IMR-90 (cell line): ENCODE measurements around the gene PLEKHH1. TPM values are rescaled to one million over a fixed set of nuclear protein-coding genes. Genes with fewer than 3 reads are reported as not detected.

Experiments used
- ATAC-seq: fragments of 200-7000 bp; cut with Tn5 transposase; 2 replicates; pipeline ENCODE4 v1.9.1; 2020; ENCODE audit warnings: low read depth, mild to moderate bottlenecking, moderate library complexity
- BruUV-seq: library from RNA; stranded (reverse); fragments of 400-500 nt; replicated peaks from 2 replicates; lab custom pipeline; 2021; lab: Mats Ljungman, UMichigan
- CTCF ChIA-PET: fragments of 300-600 bp; formaldehyde crosslinking; extraction: SDS; loops from one replicate; lab custom pipeline; 2021; ENCODE audit warnings: antibody characterized with exemption; lab: Yijun Ruan, JAX
- POLR2A ChIA-PET: fragments of 300-600 bp; sonication (Branson Sonifier 250); formaldehyde crosslinking; loops from one replicate; lab custom pipeline; 2022; ENCODE audit warnings: antibody characterized with exemption; ENCODE audit not compliant: unreplicated experiment; lab: Charles Lee
- DNase-seq: peaks from one replicate; pipeline ENCODE4 v3.0.0; 2013
- H2AFZ ChIP-seq: replicated peaks from 2 replicates; pipeline ENCODE3; 2013; ENCODE audit warnings: low read length, mild to moderate bottlenecking; ENCODE audit not compliant: poor library complexity
- H2AK5ac ChIP-seq: 2 replicates; pipeline ENCODE4 v1.6.1; 2013; ENCODE audit warnings: low read depth, low read length, inconsistent platforms
- H2AK9ac ChIP-seq: replicated peaks from 2 replicates; pipeline ENCODE3; 2013; ENCODE audit warnings: mild to moderate bottlenecking, low read depth, low read length, moderate library complexity; ENCODE audit not compliant: poor library complexity
- H2BK120ac ChIP-seq: 2 replicates; pipeline ENCODE4 v1.6.1; 2013; ENCODE audit warnings: low read depth, low read length, inconsistent platforms
- H2BK15ac ChIP-seq: 3 replicates; pipeline ENCODE4 v1.6.1; 2013; ENCODE audit warnings: low read depth, low read length, inconsistent platforms
- H2BK20ac ChIP-seq: 2 replicates; pipeline ENCODE4 v1.6.1; 2013; ENCODE audit warnings: low read depth, mild to moderate bottlenecking, inconsistent platforms, low read length, moderate library complexity
- H2BK5ac ChIP-seq: 2 replicates; pipeline ENCODE4 v1.6.1; 2013; ENCODE audit warnings: mild to moderate bottlenecking, low read depth, low read length, inconsistent platforms; ENCODE audit not compliant: poor library complexity, severe bottlenecking
- H3K14ac ChIP-seq: replicated peaks from 2 replicates; pipeline ENCODE4 v1.6.1; 2013; ENCODE audit warnings: low read depth, low read length, inconsistent platforms
- H3K18ac ChIP-seq: 2 replicates; pipeline ENCODE4 v1.6.1; 2013; ENCODE audit warnings: low read depth, low read length, control low read depth
- H3K23ac ChIP-seq: 2 replicates; pipeline ENCODE4 v1.6.1; 2013; ENCODE audit warnings: low read depth, low read length, inconsistent platforms
- H3K27ac ChIP-seq: 2 replicates; pipeline ENCODE4 v1.5.1; 2013; ENCODE audit warnings: mild to moderate bottlenecking, control low read depth, low read length; ENCODE audit not compliant: insufficient read depth
- H3K27me3 ChIP-seq: 2 replicates; pipeline ENCODE4 v1.6.1; 2013; ENCODE audit warnings: low read length; ENCODE audit not compliant: control insufficient read depth, insufficient read depth
- H3K36me3 ChIP-seq: 2 replicates; pipeline ENCODE4 v1.6.1; 2013; ENCODE audit warnings: low read length, mixed read lengths; ENCODE audit not compliant: control insufficient read depth, insufficient read depth
- H3K4ac ChIP-seq: 2 replicates; pipeline ENCODE4 v1.6.1; 2013; ENCODE audit warnings: low read depth, low read length, inconsistent platforms
- H3K4me1 ChIP-seq: 2 replicates; pipeline ENCODE4 v1.6.1; 2013; ENCODE audit warnings: low read length, mixed read lengths; ENCODE audit not compliant: control insufficient read depth, insufficient read depth
- H3K4me2 ChIP-seq: 2 replicates; pipeline ENCODE4 v1.6.1; 2013; ENCODE audit warnings: low read depth, mild to moderate bottlenecking, control low read depth, low read length, moderate library complexity
- H3K4me3 ChIP-seq: 2 replicates; pipeline ENCODE4 v1.5.1; 2013; ENCODE audit warnings: low read depth, mild to moderate bottlenecking, control low read depth, low read length, moderate library complexity; ENCODE audit not compliant: insufficient read depth
- H3K56ac ChIP-seq: 2 replicates; pipeline ENCODE4 v1.6.1; 2013; ENCODE audit warnings: low read length, inconsistent platforms; ENCODE audit not compliant: insufficient read depth; ENCODE audit errors: extremely low read depth
- H3K79me1 ChIP-seq, 2 experiments: 2 replicates each; pipeline ENCODE4 v1.6.1; 2013; ENCODE audit warnings: low read length in 2 of 2, inconsistent platforms in 1 of 2, low read depth in 1 of 2
- H3K9ac ChIP-seq: 2 replicates; pipeline ENCODE4 v1.6.1; 2013; ENCODE audit warnings: low read depth, low read length, control low read depth
- H3K9me1 ChIP-seq: 2 replicates; pipeline ENCODE4 v1.6.1; 2013; ENCODE audit warnings: low read length, inconsistent platforms; ENCODE audit not compliant: insufficient read depth
- H3K9me3 ChIP-seq: 2 replicates; pipeline ENCODE4 v1.6.1; 2013; ENCODE audit warnings: low read length; ENCODE audit not compliant: control insufficient read depth, insufficient read depth
- H4K20me1 ChIP-seq: 2 replicates; pipeline ENCODE4 v1.6.1; 2013; ENCODE audit warnings: low read length, inconsistent platforms; ENCODE audit not compliant: insufficient read depth
- H4K5ac ChIP-seq: 2 replicates; pipeline ENCODE4 v1.6.1; 2013; ENCODE audit warnings: mild to moderate bottlenecking, low read depth, low read length, control low read depth
- H4K8ac ChIP-seq, 2 experiments: 2 replicates each; pipeline ENCODE4 v1.6.1; 2013; ENCODE audit warnings: low read depth in 2 of 2, low read length in 2 of 2, control low read depth in 1 of 2, inconsistent platforms in 1 of 2
- H4K91ac ChIP-seq: 2 replicates; pipeline ENCODE4 v1.6.1; 2013; ENCODE audit warnings: low read depth, low read length, inconsistent platforms; ENCODE audit not compliant: insufficient read depth
- BHLHE40 ChIP-seq: fragments of 150-350 bp; IDR thresholded peaks from 2 replicates; pipeline ENCODE4 v1.6.1; 2016; ENCODE audit warnings: mild to moderate bottlenecking, low read depth, low read length
- MAZ ChIP-seq: IDR thresholded peaks from 2 replicates; pipeline ENCODE4 v1.6.1; 2012; ENCODE audit warnings: low read depth, mild to moderate bottlenecking, low read length, improper control_type of control experiment, moderate library complexity, borderline replicate concordance
- NFE2L2 ChIP-seq: fragments of 150-350 bp; IDR thresholded peaks from 2 replicates; pipeline ENCODE4 v1.6.1; 2016; ENCODE audit warnings: low read depth, mild to moderate bottlenecking, low read length
- RAD21 ChIP-seq: IDR thresholded peaks from 2 replicates; pipeline ENCODE4 v1.6.1; 2012; ENCODE audit warnings: low read length, improper control_type of control experiment
- RCOR1 ChIP-seq: IDR thresholded peaks from 2 replicates; pipeline ENCODE4 v1.6.1; 2012; ENCODE audit warnings: mild to moderate bottlenecking, low read length, improper control_type of control experiment; ENCODE audit not compliant: insufficient replicate concordance
- SMC3 ChIP-seq: fragments of 150-350 bp; IDR thresholded peaks from 2 replicates; pipeline ENCODE4 v1.6.1; 2016; ENCODE audit warnings: low read depth, mild to moderate bottlenecking, antibody characterized with exemption, low read length, moderate library complexity
- WGBS, 2 experiments: methylation state at CpG; one replicate each; pipeline versions ENCODE4 v1.1.5 to v1.1.7; 2013; ENCODE audit warnings: missing lambda C conversion rate in 2 of 2; ENCODE audit not compliant: insufficient read length in 1 of 2; ENCODE audit errors: extremely low coverage in 2 of 2; 5-methylcytosine and 5-hydroxymethylcytosine counted together
- dilution Hi-C: fragments of 300-500 bp; cut with HindIII; formaldehyde crosslinking; loops from one replicate; pipeline ENCODE4 v1.14.3; 2018; ENCODE audit warnings: low sequenced_read_pairs; ENCODE audit not compliant: unreplicated experiment
- in situ Hi-C: fragments of 300-500 bp; cut with MboI; formaldehyde crosslinking; loops from 3 replicates; pipeline ENCODE4 v1.14.3; 2019; ENCODE audit warnings: low sequenced_read_pairs, inconsistent platforms, mixed read lengths
- intact Hi-C: fragments of 100-400 bp; cut with micrococcal nuclease; formaldehyde crosslinking; loops from 2 replicates; pipeline ENCODE4 v1.10.0; 2022
- polyA plus RNA-seq, 3 experiments: library from polyadenylated mRNA; depleted of rRNA; stranded (reverse); fragments of >200 nt; gene quantifications; 2 replicates each; pipeline ENCODE4 v1.2.3, GENCODE V29; 2012; ENCODE audit warnings: low replicate concordance in 1 of 3
- total RNA-seq: library from RNA; depleted of rRNA; stranded (reverse); fragments of >200 nt; gene quantifications from 2 replicates; pipeline ENCODE4 v1.2.3, GENCODE V29; 2012

Gene PLEKHH1
- total and polyA plus RNA-seq, 2 of the 4 experiments (the other 2 are of a cell fraction), result under 0.01 to 0.34 TPM

DNA sequence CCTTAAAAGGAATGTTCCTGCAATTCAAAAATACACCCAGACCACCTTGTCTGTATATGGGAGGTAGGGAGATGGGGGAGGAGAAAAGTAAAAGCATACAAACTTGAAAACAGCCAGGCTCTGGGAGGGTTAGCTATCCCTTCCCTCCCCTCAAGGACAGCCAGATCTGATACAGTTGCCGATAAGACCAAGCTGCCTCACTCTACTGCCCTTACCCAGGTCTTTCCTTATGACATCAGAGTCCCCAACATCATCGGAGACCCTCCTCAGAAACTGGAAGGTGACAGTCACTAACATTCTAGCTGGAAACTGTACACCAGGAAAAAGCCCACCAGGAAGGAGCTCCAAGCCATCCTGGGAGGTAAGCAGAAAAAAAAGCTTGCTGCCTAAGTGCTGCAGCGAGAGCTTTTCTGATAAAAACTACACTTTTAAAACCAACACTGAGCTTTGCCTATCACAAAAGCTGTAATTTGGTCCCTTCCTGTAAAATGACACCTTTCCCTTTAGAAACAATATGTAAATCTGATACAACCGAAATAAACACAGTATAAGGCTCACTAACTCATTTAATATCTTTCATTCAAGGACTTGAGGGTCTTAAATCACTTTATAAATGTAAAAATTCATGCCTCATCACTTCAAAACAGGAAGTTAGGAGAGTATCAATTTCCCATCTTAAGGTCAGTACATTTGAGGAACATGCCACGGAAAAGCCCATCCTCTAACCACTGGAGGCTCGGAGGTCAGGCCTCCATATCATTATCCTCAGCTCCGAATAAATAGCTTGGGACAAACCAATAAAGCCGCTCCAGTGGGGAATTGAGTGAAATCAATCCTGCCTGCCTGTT is 20.4 kb upstream of the PLEKHH1 start:
- ChIA-PET POLR2A (no interaction called here), CTCF (interaction anchor here (1.2 to 1.5 kb wide), 2 partner anchors 14 to 85 kb away, joined by 3 to 6 read pairs; no protein-coding TSS in a partner anchor)
- Histone ChIP-seq H2AK9ac (no peak overlapping the region), H3K27ac (no peak overlapping the region), H3K4me3 (no peak overlapping the region), H3K18ac (no peak overlapping the region), H3K4ac (no peak overlapping the region), H2BK15ac (no peak overlapping the region), H2AK5ac (no peak overlapping the region), H2BK5ac (no peak overlapping the region), H3K36me3 (no peaks in the 10 kb centered on the region), H3K79me1 (no peaks in the 10 kb centered on the region), H4K91ac (no peak overlapping the region), H4K5ac (no peak overlapping the region), H3K4me1 (no peaks in the 10 kb centered on the region), H3K9me3 (no peaks in the 10 kb centered on the region), H3K4me2 (no peak overlapping the region), H3K56ac (no peak overlapping the region), H3K14ac (no peak overlapping the region), H3K27me3 (peaks cover 59% of the 10 kb centered on the region), H3K9ac (no peak overlapping the region), H4K8ac (no peak overlapping the region), H4K20me1 (no peaks in the 10 kb centered on the region), H3K23ac (no peak overlapping the region), H3K9me1 (no peaks in the 10 kb centered on the region), H2BK20ac (no peak overlapping the region), H2BK120ac (no peak overlapping the region), H2AFZ (no peak overlapping the region)
- in situ Hi-C loops, result no loop called here
- dilution Hi-C loops, result no loop called here
- intact Hi-C loops, result no loop called here
- DNase-seq (no peak), ATAC-seq (no peak)
- no peak for TF ChIP-seq RAD21
- no peak for TF ChIP-seq SMC3
- no peak for TF ChIP-seq MAZ
- no peak for TF ChIP-seq NFE2L2
- no peak for TF ChIP-seq BHLHE40
- no peak for TF ChIP-seq RCOR1
- BruUV-seq, result no TSS peak
- 80% methylated on average over 1 of the region's 8 CpGs; no CpG with 5 or more reads in 1 of the 2 experiments for WGBS, 2 experiments
